Parathyroid adenoma (tissue), 2 donors: Measurements from ENCODE around the gene UHRF1.

Experiments
- H2AFZ ChIP-seq: fragments of 300-600 bp; sonication (generic); one replicate; pipeline ENCODE4 v1.7.0; 2017; ENCODE audit warnings: antibody characterized with exemption, mild to moderate bottlenecking
- H3K27ac ChIP-seq: fragments of 300-600 bp; sonication (generic); one replicate; pipeline ENCODE4 v1.7.0; 2017
- H3K27me3 ChIP-seq: fragments of 300-600 bp; sonication (generic); one replicate; pipeline ENCODE4 v1.7.0; 2017; ENCODE audit warnings: low read length; ENCODE audit not compliant: control insufficient read depth, insufficient read depth
- H3K36me3 ChIP-seq: fragments of 300-600 bp; sonication (generic); one replicate; pipeline ENCODE4 v1.7.0; 2017; ENCODE audit warnings: low read length; ENCODE audit not compliant: control insufficient read depth, insufficient read depth
- H3K4me1 ChIP-seq: fragments of 300-600 bp; sonication (generic); one replicate; pipeline ENCODE4 v1.7.0; 2017; ENCODE audit warnings: control low read depth
- H3K4me2 ChIP-seq: fragments of 300-600 bp; sonication (generic); one replicate; pipeline ENCODE4 v1.7.0; 2017; ENCODE audit warnings: low read length
- H3K4me3 ChIP-seq: fragments of 300-600 bp; sonication (generic); one replicate; pipeline ENCODE4 v1.7.0; 2017; ENCODE audit warnings: low read depth, low read length
- H3K79me2 ChIP-seq: fragments of 300-600 bp; sonication (generic); one replicate; pipeline ENCODE4 v1.7.0; 2017; ENCODE audit warnings: control low read depth
- H3K9ac ChIP-seq: fragments of 300-600 bp; sonication (generic); one replicate; pipeline ENCODE4 v1.7.0; 2017; ENCODE audit warnings: mild to moderate bottlenecking
- H3K9me3 ChIP-seq: fragments of 300-600 bp; sonication (generic); one replicate; pipeline ENCODE4 v1.7.0; 2017; ENCODE audit warnings: low read length; ENCODE audit not compliant: control insufficient read depth
- TF ChIP-seq, protein P1 (sequence below): fragments of 300-600 bp; sonication (generic); IDR thresholded peaks from one replicate; pipeline ENCODE4 v1.7.0; 2017; ENCODE audit warnings: antibody characterized with exemption, mild to moderate bottlenecking
- donor health status: primary hyperparathyroidism.

Gene UHRF1

GRCh38 chr19:4909156-4909896 lies at the start of gene UHRF1:
UHRF1 (plus strand) TSS chr19:4909501; CDS start chr19:4910886, 1,385 bp downstream.
- H3K4me1 ChIP-seq = no peaks in the 10 kb centered on the region
- TF ChIP-seq, protein P1, sequence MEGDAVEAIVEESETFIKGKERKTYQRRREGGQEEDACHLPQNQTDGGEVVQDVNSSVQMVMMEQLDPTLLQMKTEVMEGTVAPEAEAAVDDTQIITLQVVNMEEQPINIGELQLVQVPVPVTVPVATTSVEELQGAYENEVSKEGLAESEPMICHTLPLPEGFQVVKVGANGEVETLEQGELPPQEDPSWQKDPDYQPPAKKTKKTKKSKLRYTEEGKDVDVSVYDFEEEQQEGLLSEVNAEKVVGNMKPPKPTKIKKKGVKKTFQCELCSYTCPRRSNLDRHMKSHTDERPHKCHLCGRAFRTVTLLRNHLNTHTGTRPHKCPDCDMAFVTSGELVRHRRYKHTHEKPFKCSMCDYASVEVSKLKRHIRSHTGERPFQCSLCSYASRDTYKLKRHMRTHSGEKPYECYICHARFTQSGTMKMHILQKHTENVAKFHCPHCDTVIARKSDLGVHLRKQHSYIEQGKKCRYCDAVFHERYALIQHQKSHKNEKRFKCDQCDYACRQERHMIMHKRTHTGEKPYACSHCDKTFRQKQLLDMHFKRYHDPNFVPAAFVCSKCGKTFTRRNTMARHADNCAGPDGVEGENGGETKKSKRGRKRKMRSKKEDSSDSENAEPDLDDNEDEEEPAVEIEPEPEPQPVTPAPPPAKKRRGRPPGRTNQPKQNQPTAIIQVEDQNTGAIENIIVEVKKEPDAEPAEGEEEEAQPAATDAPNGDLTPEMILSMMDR = no peak
- no peaks in the 10 kb centered on the region for H3K36me3 ChIP-seq
- H3K9me3 ChIP-seq = no peaks in the 10 kb centered on the region
- H3K4me3 ChIP-seq = peak within 1 kb of the TSS; percentile 66
- H3K4me2 ChIP-seq = peak within 1 kb of the TSS; percentile 91
- H3K27ac ChIP-seq = no peak within 1 kb of the TSS
- H3K27me3 ChIP-seq = no peaks in the 10 kb centered on the region
- H2AFZ ChIP-seq = peak within 1 kb of the TSS; percentile 80
- H3K79me2 ChIP-seq = no peaks in the 10 kb centered on the region
- H3K9ac ChIP-seq = no peak within 1 kb of the TSS

DNA sequence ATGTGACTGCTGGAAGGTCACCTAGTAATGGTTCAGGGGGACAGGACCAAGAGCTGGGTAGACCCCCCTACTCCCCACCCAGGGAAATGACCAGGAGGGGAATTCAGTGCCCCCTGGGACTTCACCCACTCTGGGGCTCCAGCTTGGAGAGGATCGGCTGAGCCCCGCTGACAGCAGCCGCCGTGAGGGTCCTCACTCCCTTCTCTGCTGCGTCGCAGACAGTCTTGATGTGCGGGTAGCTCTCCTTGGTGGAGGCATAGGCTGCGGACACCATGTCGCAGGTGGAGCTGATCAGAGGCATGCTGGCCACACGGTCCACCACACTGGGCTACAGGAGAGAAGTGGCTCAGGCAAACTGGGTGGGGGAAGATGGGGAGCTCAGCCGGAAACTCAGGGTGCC lies 49.6 kb upstream of the UHRF1 start:
- Histone ChIP-seq H3K36me3 (no peaks in the 10 kb centered on the region), H2AFZ (no peak overlapping the region), H3K27ac (no peak overlapping the region), H3K79me2 (no peaks in the 10 kb centered on the region), H3K4me1 (no peaks in the 10 kb centered on the region), H3K4me3 (no peak overlapping the region), H3K4me2 (no peak overlapping the region), H3K9me3 (no peaks in the 10 kb centered on the region), H3K9ac (no peak overlapping the region), H3K27me3 (no peaks in the 10 kb centered on the region)
- TF ChIP-seq, protein P1 = no peak

GRCh38 chr19:4861147-4861546 lies 48.2 kb upstream of the UHRF1 start:
- TF ChIP-seq, protein P1 = no peak
- H3K79me2 ChIP-seq = no peaks in the 10 kb centered on the region
- H3K4me2 ChIP-seq = no peak overlapping the region
- no peaks in the 10 kb centered on the region for H3K9me3 ChIP-seq
- H3K36me3 ChIP-seq = no peaks in the 10 kb centered on the region
- H3K4me1 ChIP-seq = no peaks in the 10 kb centered on the region
- no peak overlapping the region for H3K27ac ChIP-seq
- H3K4me3 ChIP-seq = no peak overlapping the region
- no peak overlapping the region for H2AFZ ChIP-seq
- no peaks in the 10 kb centered on the region for H3K27me3 ChIP-seq
- H3K9ac ChIP-seq = no peak overlapping the region

GRCh38 chr19:4866595-4867424 lies 42.5 kb upstream of the UHRF1 start:
- peak overlapping the region; percentile 78 for H3K4me2 ChIP-seq

More at GRCh38 chr19:4866595-4867424, 42.5 kb upstream of the UHRF1 start:
- TF ChIP-seq, protein P1 = no peak
- Histone ChIP-seq H3K36me3 (no peaks in the 10 kb centered on the region), H3K27me3 (no peaks in the 10 kb centered on the region), H3K27ac (peak overlapping the region; percentile 49), H3K9me3 (no peaks in the 10 kb centered on the region), H3K4me1 (peaks cover 2% of the 10 kb centered on the region), H3K4me3 (peak overlapping the region; percentile 67), H2AFZ (peak overlapping the region; percentile 95), H3K79me2 (no peaks in the 10 kb centered on the region), H3K9ac (peak overlapping the region; percentile 34)
